Neural cell (in vitro differentiated cells): ENCODE data around the gene PHB1. TPM values are rescaled to one million over a fixed set of nuclear protein-coding genes. Genes with fewer than 3 reads are reported as not detected.

Experiments used
- H2AFZ ChIP-seq: fragments of 200-600, 300-800 bp; sonication (generic), shearing (Covaris generic); 2 replicates; pipeline ENCODE4 v1.6.0; 2014; ENCODE audit warnings: low read depth, mild to moderate bottlenecking, antibody characterized with exemption, low read length, moderate library complexity
- H3F3A ChIP-seq: fragments of 200-600 bp; shearing (Covaris generic); 2 replicates; pipeline ENCODE4 v1.6.1; 2016; ENCODE audit warnings: mild to moderate bottlenecking, moderate library complexity, mixed read lengths, antibody characterized with exemption, low read length; ENCODE audit not compliant: insufficient read depth, poor library complexity, severe bottlenecking
- H3K27ac ChIP-seq: fragments of 200-600, 300-800 bp; sonication (generic), shearing (Covaris generic); 2 replicates; pipeline ENCODE4 v1.5.1; 2014; ENCODE audit warnings: mild to moderate bottlenecking, low read length, moderate library complexity
- H3K27me3 ChIP-seq: fragments of 300-800, 200-600 bp; sonication (generic), shearing (Covaris generic); 2 replicates; pipeline ENCODE4 v1.6.0; 2014; ENCODE audit warnings: mild to moderate bottlenecking, low read depth, low read length, moderate library complexity; ENCODE audit not compliant: insufficient read depth
- H3K36me3 ChIP-seq: fragments of 300-800, 200-600 bp; sonication (generic), shearing (Covaris generic); 2 replicates; pipeline ENCODE4 v1.5.1; 2014; ENCODE audit warnings: mild to moderate bottlenecking, antibody characterized with exemption, low read length, moderate library complexity; ENCODE audit not compliant: insufficient read depth
- H3K4me2 ChIP-seq: fragments of 300-800, 200-600 bp; sonication (generic), shearing (Covaris generic); 2 replicates; pipeline ENCODE4 v1.6.0; 2014; ENCODE audit warnings: mild to moderate bottlenecking, low read length
- H3K4me3 ChIP-seq: fragments of 300-800, 200-600 bp; sonication (generic), shearing (Covaris generic); 2 replicates; pipeline ENCODE4 v1.5.1; 2014; ENCODE audit warnings: mild to moderate bottlenecking, low read length, moderate library complexity
- H3K79me2 ChIP-seq: fragments of 200-600 bp; shearing (Covaris generic); replicated peaks from 2 replicates; pipeline ENCODE4 v1.6.0; 2014; ENCODE audit warnings: mild to moderate bottlenecking, low read length, moderate library complexity; ENCODE audit not compliant: insufficient read depth
- H3K9ac ChIP-seq: fragments of 300-800, 200-600 bp; sonication (generic), shearing (Covaris generic); 2 replicates; pipeline ENCODE4 v1.6.1; 2016; ENCODE audit warnings: mild to moderate bottlenecking, low read length, mixed read lengths
- H3K9me2 ChIP-seq: fragments of 200-600 bp; shearing (Covaris generic); 2 replicates; pipeline ENCODE4 v1.6.1; 2016; ENCODE audit warnings: mild to moderate bottlenecking, low read length, mixed read lengths; ENCODE audit not compliant: insufficient read depth
- H3K9me3 ChIP-seq: fragments of 200-600, 300-800 bp; sonication (generic), shearing (Covaris generic); 2 replicates; pipeline ENCODE4 v1.6.1; 2016; ENCODE audit warnings: mild to moderate bottlenecking, mixed run types, low read length, moderate library complexity, mixed read lengths
- H4K20me1 ChIP-seq: fragments of 200-600 bp; shearing (Covaris generic); 2 replicates; pipeline ENCODE4 v1.6.1; 2016; ENCODE audit warnings: mild to moderate bottlenecking, mixed run types; ENCODE audit not compliant: insufficient read depth
- CTCF ChIP-seq: fragments of 450-650 bp; IDR thresholded peaks from 2 replicates; pipeline ENCODE4 v1.5.1; 2014; ENCODE audit warnings: antibody characterized with exemption, mild to moderate bottlenecking, moderate library complexity; ENCODE audit not compliant: poor library complexity, severe bottlenecking
- EP300 ChIP-seq: fragments of 450-650 bp; conservative IDR thresholded peaks from 2 replicates; pipeline ENCODE4 v1.6.1; 2014; ENCODE audit warnings: antibody characterized with exemption, mild to moderate bottlenecking, moderate library complexity; ENCODE audit not compliant: poor library complexity, severe bottlenecking
- EZH2 ChIP-seq: fragments of 200-600, 300-800 bp; shearing (Covaris generic), sonication (generic); IDR thresholded peaks from 2 replicates; pipeline ENCODE4 v1.6.1; 2014; ENCODE audit warnings: antibody characterized with exemption, low read length, borderline replicate concordance, mild to moderate bottlenecking; ENCODE audit not compliant: insufficient read depth, poor library complexity, severe bottlenecking
- MXI1 ChIP-seq: fragments of 450-650 bp; conservative IDR thresholded peaks from 2 replicates; pipeline ENCODE4 v1.6.1; 2014; ENCODE audit warnings: antibody characterized with exemption, mild to moderate bottlenecking; ENCODE audit not compliant: poor library complexity, severe bottlenecking
- POLR2AphosphoS5 ChIP-seq: IDR thresholded peaks from 2 replicates; pipeline ENCODE4 v1.6.1; 2012
- RAD21 ChIP-seq: fragments of 450-650 bp; conservative IDR thresholded peaks from 2 replicates; pipeline ENCODE4 v1.6.1; 2014; ENCODE audit warnings: antibody characterized with exemption, mild to moderate bottlenecking, moderate library complexity
- REST ChIP-seq: IDR thresholded peaks from 2 replicates; pipeline ENCODE4 v1.6.1; 2012; ENCODE audit warnings: borderline replicate concordance
- SMC3 ChIP-seq: fragments of 450-650 bp; conservative IDR thresholded peaks from 2 replicates; pipeline ENCODE4 v1.6.1; 2014; ENCODE audit warnings: antibody characterized with exemption, mild to moderate bottlenecking, moderate library complexity; ENCODE audit not compliant: poor library complexity
- TAF1 ChIP-seq: IDR thresholded peaks from 2 replicates; pipeline ENCODE4 v1.6.1; 2012; ENCODE audit warnings: low read depth
- polyA plus RNA-seq: library from polyadenylated mRNA; depleted of rRNA; stranded (reverse); fragments of >200 nt; gene quantifications from 2 replicates; pipeline ENCODE4 v1.2.3, GENCODE V29; 2014

PHB1 gene
- polyA plus RNA-seq, 1 donor from 2014 or later: 99.0 TPM

- Histone ChIP-seq H3F3A (no peaks in the 10 kb centered on the region), H3K9ac (no peak overlapping the region), H3K4me2 (no peak overlapping the region), H3K79me2 (no peaks in the 10 kb centered on the region), H3K9me3 (no peaks in the 10 kb centered on the region), H3K27ac (no peak overlapping the region), H3K9me2 (no peaks in the 10 kb centered on the region), H3K36me3 (no peaks in the 10 kb centered on the region), H3K4me3 (no peak overlapping the region), H3K27me3 (no peaks in the 10 kb centered on the region), H4K20me1 (no peaks in the 10 kb centered on the region), H2AFZ (no peak overlapping the region)
- TF ChIP-seq EZH2 (no peak), TAF1 (no peak), SMC3 (no peak), MXI1 (no peak), RAD21 (no peak), REST (no peak), CTCF (no peak)
Observed at GRCh38 chr17:49440581-49440980, 25.9 kb upstream of the PHB1 start.

GRCh38 chr17:49439673-49440571 is 25.2 kb upstream of the PHB1 start:
- no peak overlapping the region for H3K27ac ChIP-seq
- no peaks in the 10 kb centered on the region for H4K20me1 ChIP-seq
- no peak overlapping the region for H3K4me3 ChIP-seq
- no peaks in the 10 kb centered on the region for H3K9me2 ChIP-seq
- H3K9ac ChIP-seq: no peak overlapping the region
- H3K36me3 ChIP-seq: no peaks in the 10 kb centered on the region
- H3F3A ChIP-seq: no peaks in the 10 kb centered on the region
- no peaks in the 10 kb centered on the region for H3K9me3 ChIP-seq
- TF ChIP-seq CTCF: no peak
- no peak for TF ChIP-seq REST
- TF ChIP-seq EP300: no peak
- no peak for TF ChIP-seq TAF1
- TF ChIP-seq EZH2: no peak
- TF ChIP-seq POLR2AphosphoS5: no peak
- no peak for TF ChIP-seq SMC3
- TF ChIP-seq RAD21: no peak
- TF ChIP-seq MXI1: no peak
- H2AFZ ChIP-seq: no peak overlapping the region
- H3K27me3 ChIP-seq: no peaks in the 10 kb centered on the region
- no peak overlapping the region for H3K4me2 ChIP-seq
- no peaks in the 10 kb centered on the region for H3K79me2 ChIP-seq
